Right ventricle myocardium inferior (tissue), 1 donor: Measurements from ENCODE around the gene USP17L30. TPM values are rescaled to one million over a fixed set of nuclear protein-coding genes. Genes with fewer than 3 reads are reported as not detected.

Experiments
- total RNA-seq: library from RNA; stranded (reverse); fragmentation: NEBNext Ultra II Directional; extraction: Animal tissue kit (Norgen Biotek cat#: 25700); gene quantifications from one replicate; pipeline ENCODE4 v1.2.1, GENCODE V29; 2021
- donor health status: DM: no; HTN: yes; CAD: no; lungs with severe emphysema.

USP17L30 gene
- total RNA-seq, 1 donor from 2014 or later: not detected

Other genes with a start within 250 kb of the USP17L30 start
- not detected for gene FAM90A26, start 192.7 kb upstream of the USP17L30 start, total RNA-seq
- not detected for gene USP17L10, start 152.5 kb upstream of the USP17L30 start, total RNA-seq
- not detected for gene USP17L11, start 147.7 kb upstream of the USP17L30 start, total RNA-seq
- not detected for gene USP17L12, start 143.0 kb upstream of the USP17L30 start, total RNA-seq
- not detected for gene USP17L13, start 138.2 kb upstream of the USP17L30 start, total RNA-seq
- not detected for gene USP17L15, start 128.7 kb upstream of the USP17L30 start, total RNA-seq
- not detected for gene USP17L17, start 119.2 kb upstream of the USP17L30 start, total RNA-seq
- gene USP17L18, start 114.5 kb upstream of the USP17L30 start, total RNA-seq: not detected
- gene USP17L19, start 109.8 kb upstream of the USP17L30 start, total RNA-seq: not detected
- gene USP17L20, start 105.0 kb upstream of the USP17L30 start, total RNA-seq: not detected
- gene USP17L21, start 100.3 kb upstream of the USP17L30 start, total RNA-seq: not detected
- gene USP17L22, start 95.5 kb upstream of the USP17L30 start, total RNA-seq: not detected
- gene USP17L24, start 38.0 kb upstream of the USP17L30 start, total RNA-seq: not detected
- gene USP17L25, start 33.2 kb upstream of the USP17L30 start, total RNA-seq: not detected
- not detected for gene USP17L26, start 28.5 kb upstream of the USP17L30 start, total RNA-seq
- not detected for gene USP17L5, start 23.7 kb upstream of the USP17L30 start, total RNA-seq
- not detected for gene USP17L27, start 19.0 kb upstream of the USP17L30 start, total RNA-seq
- gene USP17L28, start 14.2 kb upstream of the USP17L30 start, total RNA-seq: not detected
- not detected for gene USP17L29, start 9.5 kb upstream of the USP17L30 start, total RNA-seq
- gene DEFB131A, start 81.3 kb downstream of the USP17L30 start, total RNA-seq: not detected